Stimulated activated CD8-positive, alpha-beta memory T cell treated with anti-CD3 and anti-CD28 coated beads, Interleukin-15, amount 100 ng/mL, for 48 hours (primary cell): Measurements from ENCODE around the gene G3BP1.
"Not testable (repeated sequence)": the region's sequence is repeated elsewhere in the genome, so short reads cannot be mapped to it uniquely, and the experiment has no call there.

Experiments used
- DNase-seq, 2 donors: peaks; one replicate each; pipeline ENCODE4 v3.0.0-alpha.2; 2020; ENCODE audit warnings: low read depth in 2 of 2

G3BP1 gene

GRCh38 chr5:151798674-151799073, 26.9 kb downstream of the G3BP1 start:
- DNase-seq: no peak

DNA sequence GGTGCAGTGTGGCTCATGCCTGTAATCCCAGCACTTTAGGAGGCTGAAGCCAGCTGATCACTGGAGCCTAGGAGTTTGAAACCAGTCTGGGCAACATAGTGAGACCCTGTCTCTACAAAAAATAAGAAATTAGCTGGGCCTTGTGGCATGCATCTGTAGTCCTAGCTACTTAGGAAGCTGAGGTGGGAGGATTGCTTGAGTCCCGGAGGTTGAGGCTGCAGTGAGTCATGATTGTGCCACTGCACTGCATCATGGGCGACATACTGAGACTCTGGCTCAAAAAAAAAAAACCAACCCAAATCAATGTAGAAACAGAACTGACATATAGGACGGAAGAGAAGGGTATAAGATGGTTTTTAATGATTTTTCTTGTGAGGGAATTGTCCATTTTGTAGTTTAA, 27.7 kb downstream of the G3BP1 start:
- no peak for DNase-seq

GRCh38 chr5:151800532-151800931, 28.8 kb downstream of the G3BP1 start:
- DNase-seq: no peak

- DNase-seq: no peak
These were observed 33.9 kb downstream of the G3BP1 start for GRCh38 chr5:151805414-151806223.

DNA sequence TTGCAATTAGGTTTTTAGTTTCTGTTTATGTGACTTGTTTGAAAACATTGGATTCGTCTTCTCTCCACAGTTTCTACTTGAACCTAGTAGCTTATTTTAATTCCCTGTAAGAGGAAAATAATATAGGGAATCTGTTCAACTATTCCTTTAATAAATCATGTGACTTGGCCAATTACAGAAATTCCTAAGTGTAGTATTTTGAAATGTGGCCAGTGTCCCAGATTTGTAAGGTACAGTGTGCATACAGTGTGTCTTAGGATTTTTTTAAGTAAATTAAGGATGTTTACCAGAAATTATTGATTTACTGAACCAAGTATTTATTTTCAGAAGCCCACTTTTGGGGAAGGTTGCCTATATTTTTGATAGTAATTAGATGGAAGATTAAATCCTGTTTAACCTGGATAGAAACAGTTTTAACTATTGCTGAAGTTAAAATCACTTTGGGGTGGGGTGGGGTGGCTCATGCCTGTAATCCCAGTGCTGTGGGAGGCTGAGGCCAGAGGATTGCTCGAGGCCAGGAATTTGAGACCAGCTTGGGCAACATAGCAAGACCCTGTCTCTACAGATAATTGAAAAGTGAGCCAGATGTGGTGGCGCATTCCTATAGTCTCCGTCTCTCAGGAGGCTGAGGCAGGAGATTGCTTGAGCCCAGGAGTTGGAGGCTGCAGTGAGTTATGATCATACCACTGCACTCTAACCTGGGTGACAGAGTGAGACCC, 36.9 kb downstream of the G3BP1 start:
- DNase-seq: no peak

- no peak for DNase-seq
These were observed 38.7 kb downstream of the G3BP1 start for GRCh38 chr5:151810449-151810848.

DNA sequence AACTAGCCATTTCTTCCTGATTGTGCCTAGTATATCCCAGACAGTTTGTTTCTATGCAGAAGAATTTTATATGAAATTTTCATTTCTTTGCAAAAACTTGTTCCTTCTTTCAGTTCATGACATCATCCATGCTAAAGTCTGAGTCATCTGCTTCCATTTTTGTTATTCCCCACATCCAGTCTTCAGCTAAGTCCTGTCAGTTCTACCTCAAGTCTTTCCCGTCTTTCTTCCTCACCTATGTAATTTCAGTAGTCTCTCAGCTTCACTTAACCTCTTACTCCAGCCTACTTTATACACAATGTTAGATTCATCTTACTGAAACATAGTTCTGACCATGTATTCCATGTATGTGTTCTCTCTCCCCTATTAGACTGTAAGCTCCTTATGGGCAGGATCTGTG, 39.1 kb downstream of the G3BP1 start:
- DNase-seq: no peak

DNA sequence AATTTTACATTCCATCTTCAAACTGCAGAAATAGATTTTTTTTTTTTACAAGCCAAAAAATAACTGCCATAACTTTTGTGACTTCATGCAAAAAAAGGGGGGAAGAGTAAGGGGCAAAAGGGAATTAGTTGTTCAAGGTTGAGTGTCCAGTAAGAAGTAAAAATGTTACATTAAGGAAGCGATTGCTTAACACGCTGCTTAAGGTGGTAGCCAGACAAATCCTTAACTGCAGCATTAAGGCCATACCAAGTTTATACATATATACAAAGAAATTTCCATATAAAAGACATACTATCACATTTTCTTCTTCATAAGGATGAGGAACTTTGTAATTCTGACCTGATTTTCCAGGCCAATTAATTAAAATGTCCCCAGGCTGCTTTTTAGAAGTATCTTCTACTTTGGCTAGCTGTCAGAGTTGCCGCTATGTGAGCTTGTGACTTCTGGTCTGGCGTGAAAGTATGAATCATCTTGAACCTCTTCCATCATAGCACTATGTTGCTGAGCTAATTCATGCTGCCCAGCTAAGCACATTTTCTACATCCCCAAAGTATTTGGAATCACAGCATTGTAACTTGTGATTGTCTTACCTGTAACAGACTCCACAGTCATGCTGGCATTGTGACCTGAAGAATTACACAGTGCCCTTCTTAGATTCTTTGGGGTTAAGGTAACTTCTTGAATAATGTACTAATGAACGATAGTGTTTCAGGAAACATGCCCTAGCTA, 40.0 kb downstream of the G3BP1 start:
- DNase-seq: no peak

DNA sequence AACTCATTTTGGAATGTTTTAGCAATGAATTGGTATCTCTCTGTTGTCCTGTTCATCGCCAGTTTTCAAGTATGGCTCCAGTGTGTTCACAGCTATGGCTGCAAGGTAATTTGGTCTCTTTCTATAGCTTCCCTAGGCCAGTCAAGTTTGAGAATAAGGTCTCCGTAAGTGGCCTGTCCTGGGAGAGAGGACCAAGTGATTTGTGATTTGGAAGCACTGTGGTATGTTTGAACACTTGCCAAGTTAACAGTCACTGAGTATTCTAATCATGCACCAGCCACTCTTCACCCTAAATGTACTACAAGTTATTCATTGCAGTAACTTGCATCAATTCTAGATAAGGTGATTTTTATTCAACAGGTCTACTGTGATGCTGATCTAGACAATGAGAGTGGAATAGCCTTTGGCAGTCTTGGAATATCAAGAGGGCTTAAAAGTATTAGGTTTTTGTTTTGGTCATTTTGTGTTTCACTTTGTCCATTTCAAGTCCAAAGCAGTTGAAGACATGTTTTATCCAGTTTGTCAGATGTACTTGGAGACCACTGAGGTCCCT, 41.1 kb downstream of the G3BP1 start:
- DNase-seq: no peak

GRCh38 chr5:151815051-151815450, 43.3 kb downstream of the G3BP1 start:
- no peak for DNase-seq

DNA sequence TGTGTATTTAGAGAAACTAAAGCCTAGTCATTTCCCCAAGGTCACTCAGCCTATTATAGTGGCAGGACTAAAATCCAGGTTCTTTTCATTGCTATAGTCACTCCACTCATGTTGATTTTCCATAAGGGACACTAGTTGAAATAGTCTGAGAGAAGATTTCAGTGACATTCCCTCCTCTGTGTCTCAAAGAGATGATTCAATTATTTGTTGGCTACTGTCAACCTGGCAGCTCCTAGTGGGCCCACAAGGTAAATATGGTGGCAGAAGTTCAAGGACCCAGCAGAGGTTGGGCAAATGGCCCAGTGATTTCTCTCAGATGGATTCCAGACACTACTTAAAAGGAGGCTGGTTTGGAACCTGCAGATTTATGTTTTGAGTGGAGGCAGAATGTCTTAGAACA, 48.1 kb downstream of the G3BP1 start:
- DNase-seq: no peak

GRCh38 chr5:151820271-151820670, 48.5 kb downstream of the G3BP1 start:
- no peak for DNase-seq

DNA sequence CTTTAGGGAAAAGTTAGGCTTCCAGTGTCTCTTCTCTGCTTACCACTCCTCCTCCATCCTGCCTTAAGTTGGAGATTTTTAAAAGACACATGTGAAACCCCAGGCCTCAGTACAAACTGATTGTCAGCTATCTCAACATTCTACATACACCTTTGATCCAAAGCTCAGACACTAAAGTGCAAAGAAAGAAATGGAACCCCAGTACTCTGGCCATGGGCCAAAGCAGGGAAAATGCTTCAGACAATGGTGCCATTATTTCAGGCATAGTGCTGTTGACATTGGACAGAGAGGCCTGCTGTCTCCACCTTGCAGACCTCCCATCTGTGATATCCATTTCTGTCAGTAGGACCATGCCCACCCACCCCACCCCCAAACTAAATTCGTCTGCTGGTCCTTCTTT, 49.1 kb downstream of the G3BP1 start:
- no peak for DNase-seq

DNA sequence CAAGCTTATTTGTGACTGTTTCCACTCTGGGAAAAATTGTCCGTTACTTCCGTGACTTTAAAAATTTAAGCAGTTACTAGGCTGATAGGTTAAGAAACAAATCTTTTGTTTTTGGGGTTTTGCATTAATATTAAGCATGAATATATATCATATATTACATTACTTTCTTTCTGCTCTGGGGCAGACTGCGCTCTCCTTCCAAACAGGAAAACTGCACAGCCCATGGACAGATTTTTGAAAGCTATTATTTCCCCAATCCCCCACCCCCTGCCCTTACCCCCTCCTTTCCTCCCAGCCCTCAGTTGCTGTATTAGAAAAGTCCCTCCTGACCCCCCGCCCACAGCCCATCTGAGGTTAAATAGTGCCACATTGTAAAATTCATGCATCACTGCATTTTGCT, 50.4 kb downstream of the G3BP1 start:
- DNase-seq: no peak

- peak in 1 of 2 donors; percentile 2 for DNase-seq
These were observed 53.7 kb downstream of the G3BP1 start for GRCh38 chr5:151825445-151825844.

DNA sequence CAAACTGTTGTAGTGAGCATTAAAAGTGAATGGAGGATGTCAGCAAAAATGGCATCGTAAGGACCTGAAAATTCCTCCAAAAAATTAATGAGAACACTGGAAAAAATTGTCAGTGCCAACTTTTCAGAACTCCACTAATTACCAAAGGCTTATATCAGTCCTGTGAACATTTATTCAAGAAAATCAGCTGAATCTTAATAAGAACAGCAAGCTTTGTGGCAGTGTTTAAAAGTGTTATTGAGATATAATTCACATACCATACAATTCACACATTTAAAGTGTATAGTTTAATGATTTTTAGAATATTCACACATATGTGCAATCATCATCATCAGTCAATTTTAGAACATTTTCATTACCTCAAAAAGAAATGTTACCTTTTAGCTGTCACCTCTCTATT, 57.6 kb downstream of the G3BP1 start:
- DNase-seq: no peak

- DNase-seq: not testable (repeated sequence)
These were observed 61.1 kb downstream of the G3BP1 start for GRCh38 chr5:151832843-151833242.

GRCh38 chr5:151846765-151847164, 75.0 kb downstream of the G3BP1 start:
- no peak for DNase-seq

DNA sequence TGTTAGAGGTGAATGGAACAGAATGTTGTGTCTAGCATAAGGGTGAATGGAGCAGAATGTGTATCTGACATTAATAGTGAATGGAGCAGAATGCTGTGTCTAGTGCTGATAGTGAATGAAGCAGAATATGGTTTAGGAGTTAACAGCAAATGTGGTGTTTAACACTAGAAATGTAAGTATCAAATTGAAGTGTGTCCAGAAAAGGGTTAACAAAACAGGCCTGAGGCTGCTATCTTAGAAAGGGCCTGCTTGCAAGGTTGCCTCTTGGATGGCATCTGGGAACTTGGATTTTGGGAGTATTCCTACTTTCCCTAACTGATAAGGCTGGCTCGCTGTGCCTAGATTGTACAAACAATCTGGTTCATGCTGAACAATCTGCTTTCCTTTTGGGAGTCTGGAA, 76.1 kb downstream of the G3BP1 start:
- DNase-seq: no peak

DNA sequence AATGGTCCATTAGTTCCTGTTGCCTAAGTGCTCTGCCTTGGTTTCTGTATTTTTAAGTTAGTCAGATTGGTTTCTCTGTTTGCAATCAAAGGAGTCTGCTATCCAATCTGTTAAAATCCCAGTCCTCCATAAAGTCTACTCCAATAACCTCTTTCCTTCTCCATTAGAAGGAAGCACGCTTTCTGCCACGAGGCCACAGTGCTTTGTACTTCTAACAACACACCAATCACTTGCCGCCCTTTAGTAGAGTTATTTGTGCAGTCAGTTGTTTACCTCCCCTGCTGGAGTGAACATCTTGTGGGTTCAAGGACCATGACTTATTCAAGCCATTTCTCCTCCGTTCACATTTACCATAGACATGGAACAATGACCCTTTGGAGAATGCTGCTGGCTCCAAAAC, 83.9 kb downstream of the G3BP1 start:
- DNase-seq: no peak

DNA sequence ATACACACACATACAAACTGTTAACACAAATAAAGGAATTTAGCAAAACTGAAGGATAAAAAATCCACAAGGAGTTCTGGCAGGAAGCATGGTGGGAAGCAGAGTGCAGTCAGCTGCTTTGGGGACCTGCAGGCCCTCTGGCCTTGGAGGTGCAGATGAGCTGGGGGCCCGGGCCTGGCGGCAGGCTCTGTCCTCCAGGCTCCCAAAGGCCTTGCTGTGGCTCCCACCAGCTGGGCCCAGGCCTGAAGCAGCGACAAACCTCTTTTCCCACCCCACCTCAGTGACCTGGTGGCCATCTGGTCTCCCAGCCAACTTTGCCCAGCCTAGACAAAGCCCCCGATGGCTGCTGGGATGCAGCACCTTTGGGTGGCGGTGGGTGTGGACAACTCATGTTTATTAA, 85.1 kb downstream of the G3BP1 start:
- no peak for DNase-seq

- DNase-seq: not testable (repeated sequence)
These were observed 89.1 kb downstream of the G3BP1 start for GRCh38 chr5:151860867-151861266.
